Activated CD4-positive, alpha-beta T cell treated with anti-CD3 and anti-CD28 coated beads, Interleukin-2, Interleukin-6, amounts not matched to agents 100 ng/mL and 50 ng/mL, durations not matched to agents 16 hours and 8 hours (primary cell): ENCODE data around the gene IFNAR2.
"Not testable (repeated sequence)": the region's sequence is repeated elsewhere in the genome, so short reads cannot be mapped to it uniquely, and the experiment has no call there.

Source experiments
- DNase-seq: peaks from one replicate; pipeline ENCODE4 v3.0.0-alpha.2; 2020

Gene IFNAR2

DNA sequence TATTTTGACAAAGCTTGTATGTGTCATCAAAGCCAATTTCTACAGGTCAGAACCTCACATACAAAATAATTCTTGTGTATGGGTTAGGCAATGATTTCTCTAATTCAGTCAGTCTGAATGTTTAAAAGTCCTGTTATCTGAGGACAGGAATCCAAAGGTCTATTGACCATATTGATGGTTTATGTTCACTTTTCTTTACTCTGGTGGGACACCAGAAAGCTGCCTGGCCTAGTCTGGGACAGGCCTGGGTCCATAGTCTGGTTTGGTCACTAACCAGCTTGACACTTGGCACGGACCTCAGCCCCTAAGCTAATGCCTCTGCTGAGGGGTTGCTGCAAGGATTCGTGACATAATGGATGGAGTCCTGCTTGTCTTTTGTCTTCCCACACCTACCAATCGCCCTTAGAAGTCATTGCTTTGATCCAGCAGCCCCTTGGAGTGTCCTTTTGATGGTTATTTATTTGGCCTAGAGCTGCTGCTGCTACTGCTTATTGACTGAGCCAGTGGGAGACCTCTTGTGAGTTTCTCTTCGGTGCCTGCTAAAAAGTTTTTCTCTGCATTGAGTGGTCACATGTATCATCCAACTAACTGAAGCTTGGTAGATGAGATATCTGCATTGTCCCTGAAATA, 15.7 kb downstream of the IFNAR2 start:
- DNase-seq = no peak

DNA sequence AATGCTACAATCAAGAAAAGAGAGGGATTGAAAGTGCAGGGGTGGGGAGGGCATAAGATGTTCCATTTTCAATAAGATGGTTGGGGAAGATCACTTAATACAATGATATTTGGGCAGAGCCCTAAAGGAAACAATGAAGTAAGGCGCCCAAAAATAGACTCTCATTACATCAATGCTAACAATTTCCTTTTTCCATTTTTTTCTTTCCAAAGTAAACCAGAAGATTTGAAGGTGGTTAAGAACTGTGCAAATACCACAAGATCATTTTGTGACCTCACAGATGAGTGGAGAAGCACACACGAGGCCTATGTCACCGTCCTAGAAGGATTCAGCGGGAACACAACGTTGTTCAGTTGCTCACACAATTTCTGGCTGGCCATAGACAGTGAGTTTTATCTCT, 16.8 kb downstream of the IFNAR2 start:
- DNase-seq = no peak

DNA sequence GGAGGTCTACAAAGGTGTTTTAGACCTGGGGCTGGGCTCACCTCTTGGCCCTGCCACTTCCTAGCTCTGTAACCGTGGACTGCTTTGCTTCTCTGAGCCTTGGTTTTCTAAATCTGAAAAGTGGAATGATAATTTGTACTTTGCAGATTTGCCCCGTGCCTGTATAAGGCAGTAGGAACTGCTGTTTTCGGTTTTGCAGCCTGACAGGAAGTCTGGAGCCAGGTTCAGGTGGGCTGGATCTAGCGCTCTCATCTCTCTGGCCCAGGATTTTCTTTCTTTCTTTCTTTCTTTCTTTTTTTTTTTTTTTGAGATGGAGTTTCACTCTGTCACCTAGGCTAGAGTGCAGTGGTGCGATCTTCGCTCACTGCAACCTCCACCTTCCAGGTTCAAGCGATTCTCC, 17.2 kb downstream of the IFNAR2 start:
- DNase-seq = no peak

DNA sequence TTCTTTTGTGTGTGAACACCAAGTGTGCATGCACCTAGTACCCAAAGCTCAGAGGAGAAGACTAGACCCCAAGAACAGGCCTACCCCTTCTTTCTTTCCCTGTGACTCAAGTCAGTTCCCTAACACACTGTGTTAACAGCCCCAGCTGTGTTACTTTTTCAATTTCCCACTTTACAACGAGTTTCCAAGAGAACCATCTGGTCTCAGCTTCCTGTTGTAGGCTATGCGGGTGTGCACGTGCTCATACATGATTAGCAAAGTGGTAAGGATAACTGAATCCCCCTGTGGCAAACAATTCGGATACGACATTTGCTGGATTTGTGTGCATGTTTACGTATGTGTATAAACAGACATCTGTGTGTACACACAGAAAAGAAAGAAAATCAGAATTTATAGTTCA, 17.9 kb downstream of the IFNAR2 start:
- DNase-seq = no peak

DNA sequence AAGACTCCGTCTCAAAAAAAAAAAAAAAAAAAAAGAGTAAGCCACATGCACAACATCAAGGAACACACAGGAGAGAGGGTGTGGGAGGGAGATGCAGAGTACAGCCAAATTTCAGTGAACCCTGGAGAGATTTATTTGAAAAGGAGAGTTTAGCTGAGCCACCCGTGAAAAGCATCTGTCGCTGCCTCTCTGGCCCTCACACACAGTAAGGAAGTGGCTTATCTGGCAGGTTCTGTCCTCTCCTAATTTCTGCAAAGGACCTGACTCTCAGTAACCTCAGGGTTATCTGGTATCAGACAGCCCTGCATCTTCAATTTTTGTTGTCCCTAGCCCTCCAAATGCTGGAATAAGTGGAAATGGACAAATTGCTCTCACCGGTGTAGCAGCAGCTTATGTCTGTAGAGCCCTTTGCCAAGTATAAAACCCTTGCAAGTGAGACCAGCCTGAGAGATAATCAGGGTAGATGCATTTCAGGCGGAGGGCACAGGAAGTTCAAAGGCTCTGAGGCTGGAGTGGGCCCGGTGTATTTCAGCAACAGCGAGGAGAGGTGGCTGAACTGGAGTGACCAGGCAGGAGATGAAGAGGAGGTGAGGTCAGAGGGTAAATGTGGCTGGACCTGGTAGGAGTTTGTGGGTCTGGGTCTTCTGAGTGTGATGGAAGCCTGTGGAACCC, 19.7 kb downstream of the IFNAR2 start:
- no peak for DNase-seq

DNA sequence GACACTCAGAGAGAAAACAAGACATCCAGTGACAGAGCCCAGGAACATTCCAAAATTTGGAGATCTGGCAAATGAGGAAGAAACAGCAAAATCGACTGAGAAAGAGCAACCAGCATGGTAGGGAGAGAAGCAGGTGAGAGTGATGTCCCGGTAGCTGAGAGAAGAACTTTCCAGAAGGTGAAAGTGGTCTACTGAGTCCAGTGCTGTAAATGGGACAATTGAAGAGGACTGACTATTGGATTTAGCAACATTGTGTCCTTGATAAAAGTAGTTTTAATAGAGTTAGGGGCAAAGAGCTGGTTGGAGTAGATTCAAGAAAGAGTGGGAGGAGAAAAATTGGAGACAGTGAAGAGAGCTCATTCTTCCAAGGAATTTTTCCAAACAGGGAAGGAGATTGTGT, 21.4 kb downstream of the IFNAR2 start:
- no peak for DNase-seq

DNA sequence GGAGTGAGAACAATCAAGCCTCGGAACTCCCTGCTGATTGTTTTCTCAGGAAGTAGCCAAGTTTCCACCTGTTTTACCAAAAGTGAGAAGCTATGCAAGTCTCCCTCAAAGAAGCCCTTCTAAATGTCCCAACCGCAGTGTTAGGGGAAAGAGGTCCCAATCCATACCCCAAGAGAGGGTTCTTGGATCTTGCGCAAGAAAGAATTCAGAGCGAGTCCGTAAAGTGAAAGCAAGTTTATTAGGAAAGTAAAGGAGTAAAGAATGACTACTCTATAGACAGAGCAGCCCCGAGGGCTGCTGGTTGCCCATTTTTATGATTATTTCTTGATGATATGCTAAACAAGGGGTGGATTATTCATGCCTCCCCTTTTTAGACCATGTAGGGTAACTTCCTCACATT, 23.6 kb downstream of the IFNAR2 start:
- not testable (repeated sequence) for DNase-seq

DNA sequence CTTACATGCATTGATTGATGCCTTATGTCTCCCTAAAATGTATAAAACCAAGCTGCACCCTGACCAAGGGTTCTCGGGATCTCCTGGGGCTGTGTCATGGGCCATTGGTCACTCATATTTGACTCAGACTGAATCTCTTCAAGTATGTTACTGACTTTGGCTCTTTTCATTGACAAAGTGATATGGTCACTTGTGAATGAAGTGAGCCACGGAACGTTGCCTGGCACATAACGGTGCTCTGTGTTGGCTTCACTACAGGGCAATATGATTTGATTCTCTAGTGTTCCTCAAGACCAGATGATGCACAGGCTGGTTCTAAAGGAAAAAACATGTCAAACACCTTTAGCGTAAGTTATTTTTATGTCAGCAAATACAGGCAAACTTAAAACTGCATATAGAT, 25.0 kb downstream of the IFNAR2 start:
- no peak for DNase-seq

DNA sequence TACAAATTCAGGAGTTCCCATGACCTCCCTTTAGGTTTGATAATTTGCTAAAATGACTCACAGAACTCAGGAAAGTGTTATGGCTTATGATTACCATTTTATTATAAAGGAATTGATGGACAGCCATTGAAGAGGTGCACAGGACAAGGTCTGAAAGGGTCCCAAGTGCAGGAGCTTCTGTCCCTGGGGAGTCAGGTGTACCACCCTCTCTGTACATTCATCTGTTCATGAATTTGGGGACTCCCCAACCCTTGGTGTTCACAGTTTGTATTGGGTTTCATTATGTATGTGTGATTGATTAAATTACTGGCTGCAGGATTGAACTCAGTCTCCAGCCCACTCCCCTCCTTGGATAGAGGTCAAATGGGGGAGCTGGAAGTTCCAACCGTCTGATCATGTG, 25.7 kb downstream of the IFNAR2 start:
- DNase-seq = no peak

DNA sequence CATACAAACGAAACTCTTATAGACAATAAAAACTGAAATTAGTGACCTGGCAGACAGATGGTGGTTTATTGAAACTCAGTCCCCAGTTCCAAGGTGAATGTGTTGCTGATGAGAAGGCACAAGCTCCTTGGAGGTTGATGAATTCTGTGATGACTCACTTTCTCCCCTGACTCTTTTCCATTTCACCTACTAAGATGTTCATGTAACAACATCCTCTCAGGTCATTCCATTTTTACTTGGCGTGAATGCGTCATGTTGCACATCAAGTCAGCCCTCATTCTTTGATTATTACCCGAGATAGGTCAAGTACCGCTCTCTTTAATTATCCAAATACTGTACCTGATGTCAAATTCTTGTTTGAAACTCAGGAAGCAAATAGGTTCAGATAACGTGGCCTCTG, 26.3 kb downstream of the IFNAR2 start:
- peak; percentile 68 for DNase-seq

DNA sequence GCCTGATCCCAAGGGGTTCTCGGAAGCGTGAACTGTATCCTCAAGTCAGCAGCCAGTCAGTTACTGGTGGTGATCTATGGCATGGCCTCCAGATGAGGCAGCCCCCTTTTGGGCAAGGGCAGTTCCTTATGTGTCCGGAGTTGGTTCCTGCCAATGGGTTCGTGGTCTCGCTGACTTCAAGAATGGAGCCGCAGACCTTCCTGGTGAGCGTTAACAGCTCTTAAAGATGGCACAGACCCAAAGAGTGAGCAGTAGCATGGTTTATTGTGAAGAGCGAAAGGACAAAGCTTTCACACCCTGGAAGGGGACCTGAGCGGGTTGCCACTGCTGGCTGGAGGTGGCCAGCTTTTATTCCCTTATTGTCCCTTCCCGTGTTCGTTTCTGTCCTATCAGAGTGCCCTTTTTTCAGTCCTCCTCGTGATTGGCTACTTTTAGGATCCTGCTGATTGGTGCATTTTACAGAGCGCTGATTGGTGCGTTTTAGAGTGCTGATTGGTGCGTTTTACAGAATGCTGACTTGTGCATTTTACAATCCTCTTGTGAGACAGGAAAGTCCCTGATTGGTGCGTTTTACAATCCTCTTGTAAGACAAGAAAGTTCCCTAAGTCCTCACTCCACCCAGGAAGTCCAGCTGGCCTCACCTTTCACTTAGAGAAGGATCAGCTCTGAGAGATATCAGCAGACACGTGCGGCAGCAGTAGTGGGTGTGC, 27.5 kb downstream of the IFNAR2 start:
- no peak for DNase-seq

DNA sequence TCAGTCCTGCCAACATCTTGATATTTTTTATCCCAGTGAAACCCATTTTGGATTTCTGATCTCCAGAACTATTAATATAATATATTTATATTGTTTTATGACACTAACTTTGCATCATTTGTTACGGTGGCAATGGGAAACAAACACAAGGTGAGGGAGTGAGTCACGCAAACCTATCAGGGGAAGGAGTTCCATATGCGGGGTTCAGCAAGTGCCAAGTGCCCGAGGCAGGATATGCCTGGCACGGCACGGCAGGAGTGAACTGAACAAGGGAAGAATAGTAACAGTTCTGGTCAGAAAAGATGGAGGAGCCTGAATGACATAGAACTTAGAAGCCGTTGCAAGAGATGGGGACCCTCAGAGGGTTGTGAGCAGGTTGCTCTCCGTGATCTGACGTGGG, 28.7 kb downstream of the IFNAR2 start:
- DNase-seq = no peak

DNA sequence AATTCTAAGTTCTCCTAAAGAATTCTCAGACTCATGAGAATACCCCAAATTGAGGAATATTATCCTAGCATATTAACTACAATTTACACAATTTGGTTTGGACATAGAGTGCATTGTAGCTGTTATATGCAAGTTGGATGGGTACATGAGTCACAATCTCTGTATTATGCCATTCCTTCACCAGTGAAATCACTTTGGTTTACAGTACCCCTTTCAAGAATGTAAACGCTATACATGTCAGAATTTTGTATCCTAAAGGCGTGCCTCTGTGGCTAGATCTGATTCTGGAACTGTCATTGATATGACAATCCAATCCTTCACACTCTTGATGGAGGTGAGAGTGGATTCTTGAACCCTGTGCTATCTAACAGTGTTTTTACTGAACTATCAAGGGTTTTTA, 29.7 kb downstream of the IFNAR2 start:
- no peak for DNase-seq

DNA sequence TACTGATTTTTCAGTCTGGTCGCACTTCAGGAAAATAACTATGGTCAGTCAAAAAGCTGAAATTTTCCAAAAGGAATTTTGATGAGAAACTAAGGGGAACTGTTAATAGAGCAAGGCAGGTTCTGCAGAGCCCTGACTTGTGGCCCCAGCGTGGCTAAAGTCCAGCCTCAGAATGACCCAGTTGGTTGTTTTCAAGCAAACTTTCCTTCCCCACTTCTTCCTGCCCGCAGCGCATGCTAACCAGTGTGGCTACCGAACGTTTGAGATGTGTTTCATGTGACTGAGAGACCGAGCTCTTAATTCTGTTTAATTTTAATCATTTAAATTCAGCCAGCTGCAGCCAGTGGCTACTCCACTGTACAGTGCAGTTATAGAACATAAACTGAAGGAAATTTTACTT, 30.3 kb downstream of the IFNAR2 start:
- DNase-seq = no peak

DNA sequence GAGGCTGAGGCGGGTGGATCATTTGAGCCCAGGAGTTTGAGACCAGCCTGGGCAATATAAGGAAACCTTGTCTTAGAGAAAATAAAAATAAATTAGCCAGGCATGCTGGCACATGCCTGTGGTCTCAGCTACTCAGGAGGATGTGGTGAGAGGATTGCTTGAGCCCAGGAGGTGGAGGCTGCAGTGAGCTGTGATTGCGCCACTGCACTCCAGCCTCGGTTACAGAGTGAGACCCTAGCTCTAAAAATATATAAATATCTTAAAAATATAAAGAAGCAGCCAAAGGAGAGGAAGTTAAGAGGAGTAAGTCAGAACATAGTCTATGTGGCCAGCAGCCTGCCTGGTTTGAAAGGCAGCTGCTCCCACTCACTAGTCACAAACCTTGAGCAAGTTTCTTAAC, 31.9 kb downstream of the IFNAR2 start:
- peak; percentile 39 for DNase-seq

DNA sequence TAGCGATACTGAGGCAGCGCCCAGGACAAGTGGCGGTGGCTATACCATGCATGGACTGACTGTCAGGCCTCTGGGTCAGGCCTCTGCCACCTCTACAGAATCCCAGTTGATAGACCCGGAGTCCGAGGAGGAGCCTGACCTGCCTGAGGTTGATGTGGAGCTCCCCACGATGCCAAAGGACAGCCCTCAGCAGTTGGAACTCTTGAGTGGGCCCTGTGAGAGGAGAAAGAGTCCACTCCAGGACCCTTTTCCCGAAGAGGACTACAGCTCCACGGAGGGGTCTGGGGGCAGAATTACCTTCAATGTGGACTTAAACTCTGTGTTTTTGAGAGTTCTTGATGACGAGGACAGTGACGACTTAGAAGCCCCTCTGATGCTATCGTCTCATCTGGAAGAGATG, 33.2 kb downstream of the IFNAR2 start:
- no peak for DNase-seq

DNA sequence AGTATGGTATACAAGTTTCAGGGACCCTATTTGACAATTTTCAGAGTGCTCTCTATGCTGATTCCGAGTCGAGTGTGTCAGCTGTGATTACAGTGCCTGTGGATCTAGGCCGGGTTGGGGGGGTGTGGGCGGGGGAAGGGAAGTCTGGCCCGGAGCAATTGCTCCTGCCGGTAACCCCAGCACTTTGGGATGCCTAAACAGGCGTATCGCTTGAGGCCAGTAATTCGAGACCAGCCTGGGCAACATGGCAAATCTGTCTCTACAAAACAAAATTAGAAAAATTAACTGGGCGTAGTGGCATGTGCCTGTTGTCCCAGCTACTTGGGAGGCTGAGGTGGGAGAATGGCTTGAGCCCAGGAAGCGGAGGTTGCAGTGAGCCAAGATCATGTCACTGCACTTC, 34.8 kb downstream of the IFNAR2 start:
- DNase-seq = no peak

DNA sequence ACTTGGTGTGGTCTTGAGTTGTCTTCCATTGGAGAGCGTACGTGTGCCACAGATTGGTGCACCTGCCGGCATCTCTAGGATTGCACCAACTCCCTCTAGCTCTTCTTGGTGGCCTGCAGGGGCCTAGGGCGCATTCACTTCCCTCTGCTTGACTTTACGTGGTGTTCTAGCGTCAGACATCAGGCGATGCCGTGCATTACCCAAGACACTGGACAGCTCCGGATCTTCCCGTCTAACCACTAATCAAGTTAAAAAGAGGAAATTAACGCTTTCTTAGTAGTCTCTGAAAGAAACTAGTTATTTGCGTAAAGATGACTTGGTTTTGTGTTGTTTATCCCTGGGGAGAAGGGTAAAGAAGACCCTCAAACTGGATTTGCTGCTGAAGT, 35.9 kb downstream of the IFNAR2 start:
- DNase-seq = no peak

DNA sequence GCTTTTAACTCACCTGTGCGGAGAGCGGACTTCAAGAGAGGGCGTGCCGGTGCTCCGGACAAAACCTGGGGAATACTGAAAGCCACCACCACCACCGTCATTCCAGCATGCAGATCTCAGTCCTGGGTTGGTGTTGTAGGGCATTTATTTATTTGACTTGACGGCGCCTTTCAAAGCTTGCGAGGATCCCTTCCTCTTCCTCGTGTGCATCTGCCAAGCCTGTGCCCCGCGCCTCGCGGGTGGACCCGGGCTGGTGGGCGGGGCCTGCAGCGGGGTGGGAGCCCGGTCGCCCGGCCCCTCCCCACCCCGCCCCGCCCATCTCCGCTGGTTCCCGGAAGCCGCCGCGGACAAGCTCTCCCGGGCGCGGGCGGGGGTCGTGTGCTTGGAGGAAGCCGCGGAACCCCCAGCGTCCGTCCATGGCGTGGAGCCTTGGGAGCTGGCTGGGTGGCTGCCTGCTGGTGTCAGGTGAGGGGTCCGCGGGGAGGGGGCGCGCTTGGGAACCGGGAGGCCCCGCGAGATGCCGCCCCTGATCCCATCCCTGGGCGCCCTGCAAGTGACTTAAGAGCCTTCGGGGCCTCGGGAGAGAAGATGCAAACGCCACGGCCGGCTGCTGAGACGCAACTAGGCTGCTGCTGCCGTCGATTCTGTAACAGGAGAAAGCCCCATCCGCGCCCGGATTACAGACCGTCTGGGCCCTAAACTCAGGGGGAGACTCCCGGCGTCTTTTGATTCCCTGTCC, 36.5 kb downstream of the IFNAR2 start, which contains the start of gene IL10RB:
Gene IL10RB, plus strand, starts transcription at position 318 of the 739 bp plus-strand sequence. Its CDS starts 99 bp downstream, at position 417.
- DNase-seq = peak; percentile 77

DNA sequence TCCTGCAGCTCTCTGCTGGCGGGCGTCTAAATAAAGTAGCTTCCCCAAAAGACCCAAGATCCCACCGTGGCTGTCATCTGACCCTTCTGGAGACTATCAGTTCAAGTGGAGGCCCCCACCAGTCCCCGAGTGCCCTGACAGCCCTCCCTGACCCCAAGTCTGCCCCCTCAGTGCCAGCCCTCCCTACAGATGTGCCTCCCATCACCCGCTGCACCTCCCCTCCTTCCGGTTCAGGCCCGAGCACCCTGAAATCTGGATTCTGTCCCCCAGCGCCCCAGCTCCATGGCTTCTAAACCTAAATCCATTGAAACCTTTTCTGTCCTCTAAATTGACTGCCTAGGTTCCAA, 37.0 kb downstream of the IFNAR2 start:
- peak; percentile 25 for DNase-seq

DNA sequence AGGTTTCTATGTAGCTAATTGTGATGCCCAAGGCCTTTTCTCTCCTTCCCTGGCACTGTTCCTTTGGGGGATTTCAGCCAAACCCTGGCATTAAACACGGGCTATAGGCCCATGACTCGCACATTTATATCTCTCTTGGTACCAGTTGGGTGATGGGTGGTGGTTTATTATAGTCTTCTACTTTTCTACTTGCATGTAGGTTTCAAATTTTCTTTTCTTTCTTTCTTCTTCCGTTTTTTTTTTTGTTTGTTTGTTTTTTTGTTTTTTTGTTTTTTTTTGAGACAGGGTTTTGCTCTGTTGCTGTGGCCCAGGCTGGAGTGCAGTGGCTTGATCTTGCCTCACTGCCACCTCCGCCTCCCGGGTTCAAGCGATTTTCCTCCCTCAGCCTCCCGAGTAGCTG, 37.5 kb downstream of the IFNAR2 start:
- no peak for DNase-seq

DNA sequence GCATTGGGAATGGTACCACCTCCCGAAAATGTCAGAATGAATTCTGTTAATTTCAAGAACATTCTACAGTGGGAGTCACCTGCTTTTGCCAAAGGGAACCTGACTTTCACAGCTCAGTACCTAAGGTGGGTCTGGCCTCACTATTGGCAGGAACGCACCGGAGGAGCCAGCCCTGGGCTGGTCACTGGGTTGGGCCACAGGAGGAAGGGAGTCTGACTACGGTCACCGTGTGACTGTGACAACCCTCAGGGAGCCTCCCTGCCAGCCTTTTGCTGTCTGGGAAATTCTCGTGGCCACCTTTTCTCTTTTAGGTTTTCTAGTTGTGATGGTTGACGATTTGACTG, 38.6 kb downstream of the IFNAR2 start:
- no peak for DNase-seq

DNA sequence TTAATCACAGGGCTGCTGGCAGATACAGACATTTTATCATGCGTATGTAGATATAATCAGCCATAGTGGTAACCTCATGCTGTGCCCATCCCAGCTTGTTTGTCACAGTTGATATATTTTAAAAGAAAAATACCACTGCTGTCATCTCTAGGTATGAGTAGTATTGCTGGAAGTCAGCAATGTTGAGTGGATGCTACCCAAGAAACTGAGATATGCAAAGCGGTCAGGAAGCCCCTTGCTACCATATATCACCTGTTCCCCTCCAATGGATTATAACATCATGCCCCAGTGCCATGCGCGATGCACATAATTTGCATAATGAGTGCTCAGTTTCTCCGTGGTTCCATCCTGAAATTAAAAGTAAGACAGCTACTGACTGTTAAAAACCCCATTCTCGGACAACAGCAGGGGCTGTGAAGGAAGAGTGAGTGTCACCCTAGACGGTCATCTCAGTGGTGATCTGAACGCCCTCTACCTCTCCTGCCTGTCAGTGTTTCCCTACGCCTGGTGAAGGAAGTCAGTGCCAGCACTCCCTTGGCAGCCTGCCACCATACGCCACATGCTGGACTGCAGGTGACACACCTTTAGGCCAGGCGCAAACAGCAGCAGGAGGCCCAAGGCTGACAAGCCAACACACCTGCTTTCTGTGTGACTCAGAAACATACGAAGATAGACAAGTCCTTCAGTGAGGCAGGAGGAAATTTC, 39.2 kb downstream of the IFNAR2 start:
- no peak for DNase-seq
